Astrocyte of the cerebellum (primary cell): ENCODE measurements around the gene SEPTIN1.
"Not testable (repeated sequence)": the region's sequence is repeated elsewhere in the genome, so short reads cannot be mapped to it uniquely, and the experiment has no call there.

Experiments
- DNase-seq: peaks from one replicate; pipeline ENCODE4 v3.0.0-alpha.2; 2011; ENCODE audit warnings: low read depth
- H3K4me3 ChIP-seq: 2 replicates; pipeline ENCODE4 v1.5.1; 2011; ENCODE audit warnings: mild to moderate bottlenecking, low read depth, low read length, moderate library complexity
- CTCF ChIP-seq: IDR thresholded peaks from 2 replicates; pipeline ENCODE4 v1.5.1; 2012; ENCODE audit warnings: low read length, low read depth, moderate library complexity, mild to moderate bottlenecking; ENCODE audit errors: missing control alignments
- in situ Hi-C: cut with HindIII; loops from 2 replicates; pipeline ENCODE4 v1.10.0; 2017; ENCODE audit warnings: low sequenced_read_pairs

The SEPTIN1 gene

GRCh38 chr16:30350134-30350871, 32.1 kb downstream of the SEPTIN1 start:
- TF ChIP-seq CTCF: no peak
- peak; percentile 41 for DNase-seq
- in situ Hi-C loops: no loop called here
- H3K4me3 ChIP-seq: no peak overlapping the region

- no peak overlapping the region for H3K4me3 ChIP-seq
- in situ Hi-C loops: no loop called here
- TF ChIP-seq CTCF: no peak
Observed at GRCh38 chr16:30349675-30350074, 32.7 kb downstream of the SEPTIN1 start.

GRCh38 chr16:30348929-30349328, 33.4 kb downstream of the SEPTIN1 start:
- no peak overlapping the region for H3K4me3 ChIP-seq
- in situ Hi-C loops: no loop called here
- DNase-seq: no peak
- no peak for TF ChIP-seq CTCF

More at GRCh38 chr16:30349675-30350074, 32.7 kb downstream of the SEPTIN1 start:
- DNase-seq: no peak

- TF ChIP-seq CTCF: no peak
- H3K4me3 ChIP-seq: no peak overlapping the region
- DNase-seq: no peak
- in situ Hi-C loops: no loop called here
Observed at GRCh38 chr16:30348113-30348512, 34.2 kb downstream of the SEPTIN1 start.

GRCh38 chr16:30346286-30346685, 36.1 kb downstream of the SEPTIN1 start:
- in situ Hi-C loops: no loop called here
- TF ChIP-seq CTCF: no peak
- no peak overlapping the region for H3K4me3 ChIP-seq
- no peak for DNase-seq

GRCh38 chr16:30343491-30343820, 38.9 kb downstream of the SEPTIN1 start:
- H3K4me3 ChIP-seq, DNase-seq, in situ Hi-C loops: not testable (repeated sequence)

- TF ChIP-seq CTCF: no peak
- in situ Hi-C loops: no loop called here
- DNase-seq: no peak
- H3K4me3 ChIP-seq: no peak overlapping the region
Observed at GRCh38 chr16:30342751-30343490, 39.4 kb downstream of the SEPTIN1 start.

GRCh38 chr16:30341971-30342370, 40.4 kb downstream of the SEPTIN1 start:
- H3K4me3 ChIP-seq, DNase-seq, in situ Hi-C loops: not testable (repeated sequence)
